HepG2 (cell line): ENCODE measurements around the gene C2orf81. TPM values are rescaled to one million over a fixed set of nuclear protein-coding genes. Genes with fewer than 3 reads are reported as not detected.

ENCODE experiments used
- ATRX ChIP-seq: sonication (generic); formaldehyde crosslinking; IDR thresholded peaks from 2 replicates; pipeline ENCODE4 v1.4.0; 2020; ENCODE audit warnings: missing genetic modification reagents, borderline replicate concordance
- CENPX ChIP-seq: sonication (generic); formaldehyde crosslinking; IDR thresholded peaks from 2 replicates; pipeline ENCODE4 v1.9.0; 2021; ENCODE audit warnings: mild to moderate bottlenecking, missing genetic modification reagents, moderate library complexity
- CREB3 ChIP-seq: sonication (generic); formaldehyde crosslinking; IDR thresholded peaks from 2 replicates; pipeline ENCODE4 v1.5.0; 2020; ENCODE audit warnings: missing genetic modification reagents
- EED ChIP-seq: sonication (generic); formaldehyde crosslinking; IDR thresholded peaks from 2 replicates; pipeline ENCODE4 v1.5.0; 2020; ENCODE audit warnings: mild to moderate bottlenecking, missing genetic modification reagents
- ESRRA ChIP-seq: sonication (generic); formaldehyde crosslinking; IDR thresholded peaks from 2 replicates; pipeline ENCODE4 v1.5.1; 2020; ENCODE audit warnings: mild to moderate bottlenecking, low read depth, missing genetic modification reagents
- FOXA1 ChIP-seq, 2 experiments: fragments of 450-650 bp in 1 of 2; sonication (generic) in 1 of 2; formaldehyde crosslinking in 1 of 2; IDR thresholded peaks; 2 replicates each; pipeline versions ENCODE4 v1.4.0 to v1.6.1; 2016 to 2020; ENCODE audit warnings: missing genetic modification reagents in 1 of 2
- GFI1 ChIP-seq: sonication (generic); formaldehyde crosslinking; IDR thresholded peaks from 2 replicates; pipeline ENCODE4 v1.5.0; 2020; ENCODE audit warnings: missing genetic modification reagents, mild to moderate bottlenecking, borderline replicate concordance
- GTF2F1 ChIP-seq: fragments of 150-350 bp; IDR thresholded peaks from 2 replicates; pipeline ENCODE4 v1.6.1; 2014; ENCODE audit warnings: low read length
- KLF6 ChIP-seq: IDR thresholded peaks from 2 replicates; pipeline ENCODE4 v1.8.0; 2016; ENCODE audit warnings: missing biosample characterization, missing genetic modification reagents
- NCOA1 ChIP-seq: sonication (generic); formaldehyde crosslinking; IDR thresholded peaks from 2 replicates; pipeline ENCODE4 v1.9.0; 2021; ENCODE audit warnings: missing genetic modification reagents
- NFKBIZ ChIP-seq: IDR thresholded peaks from 2 replicates; pipeline ENCODE4 v1.6.1; 2018; ENCODE audit warnings: missing genetic modification reagents, missing compliant biosample characterization
- POLR2A ChIP-seq, 2 experiments: IDR thresholded peaks; 2 replicates each; pipeline ENCODE4 v1.6.1; 2011; ENCODE audit warnings: low read depth in 2 of 2, low read length in 2 of 2, mild to moderate bottlenecking in 1 of 2, moderate library complexity in 1 of 2; ENCODE audit not compliant: insufficient read depth in 1 of 2
- RFXAP ChIP-seq: sonication (generic); formaldehyde crosslinking; IDR thresholded peaks from 2 replicates; pipeline ENCODE4 v1.4.0; 2020; ENCODE audit warnings: missing genetic modification reagents, borderline replicate concordance
- SMAD1 ChIP-seq: sonication (generic); formaldehyde crosslinking; IDR thresholded peaks from 2 replicates; pipeline ENCODE4 v1.4.0; 2020; ENCODE audit warnings: missing genetic modification reagents, low read depth, mild to moderate bottlenecking, borderline replicate concordance
- SMYD3 ChIP-seq: sonication (generic); formaldehyde crosslinking; IDR thresholded peaks from 2 replicates; pipeline ENCODE4 v1.8.1; 2023; ENCODE audit warnings: mild to moderate bottlenecking, missing genetic modification reagents
- TCF7 ChIP-seq: sonication (generic); IDR thresholded peaks from 2 replicates; pipeline ENCODE4 v1.6.1; 2016; ENCODE audit warnings: antibody characterized with exemption, low read depth
- TFAP4 ChIP-seq: sonication (generic); IDR thresholded peaks from 2 replicates; pipeline ENCODE4 v1.6.1; 2016; ENCODE audit warnings: low read depth, borderline replicate concordance
- TRAFD1 ChIP-seq: sonication (generic); formaldehyde crosslinking; IDR thresholded peaks from 2 replicates; pipeline ENCODE4 v1.5.1; 2020; ENCODE audit warnings: missing genetic modification reagents, mild to moderate bottlenecking, borderline replicate concordance
- ZBTB21 ChIP-seq: sonication (generic); formaldehyde crosslinking; IDR thresholded peaks from 2 replicates; pipeline ENCODE4 v1.4.0; 2020; ENCODE audit warnings: missing genetic modification reagents
- ZBTB37 ChIP-seq: sonication (generic); formaldehyde crosslinking; IDR thresholded peaks from 2 replicates; pipeline ENCODE4 v1.4.0; 2020; ENCODE audit warnings: mild to moderate bottlenecking, missing genetic modification reagents
- ZBTB7B ChIP-seq: sonication (generic); formaldehyde crosslinking; IDR thresholded peaks from 2 replicates; pipeline ENCODE4 v1.4.0; 2020; ENCODE audit warnings: missing genetic modification reagents
- ZNF121 ChIP-seq: sonication (generic); formaldehyde crosslinking; IDR thresholded peaks from 2 replicates; pipeline ENCODE4 v1.5.0; 2020; ENCODE audit warnings: mild to moderate bottlenecking, missing genetic modification reagents
- ZNF20 ChIP-seq: sonication (generic); formaldehyde crosslinking; IDR thresholded peaks from 2 replicates; pipeline ENCODE4 v1.4.0; 2020; ENCODE audit warnings: mild to moderate bottlenecking, moderate library complexity, missing genetic modification reagents
- ZNF704 ChIP-seq: sonication (generic); formaldehyde crosslinking; IDR thresholded peaks from 2 replicates; pipeline ENCODE4 v1.8.1; 2023; ENCODE audit warnings: mild to moderate bottlenecking, inconsistent platforms, moderate library complexity, missing genetic modification reagents, borderline replicate concordance
- ZNF772 ChIP-seq: sonication (generic); formaldehyde crosslinking; IDR thresholded peaks from 2 replicates; pipeline ENCODE4 v1.5.0; 2020; ENCODE audit warnings: mild to moderate bottlenecking, missing genetic modification reagents
- ZNF780A ChIP-seq: sonication (generic); formaldehyde crosslinking; IDR thresholded peaks from 2 replicates; pipeline ENCODE4 v1.8.0; 2022; ENCODE audit warnings: mild to moderate bottlenecking, missing genetic modification reagents, moderate library complexity
- polyA plus RNA-seq, 8 experiments: library from polyadenylated mRNA; depleted of rRNA in 3 of 8; stranded (reverse) in 7 of 8; unstranded in 1 of 8; fragments of >200 nt; fragmentation: Illumina TruSeq in 4 of 8; extraction: Trizol in 4 of 8; gene quantifications; 2 replicates each; pipeline versions ENCODE4 v1.2.1 to v1.2.3, GENCODE V29; 2011 to 2016; ENCODE audit warnings: low read depth in 4 of 8, missing spikeins in 1 of 8, mixed read lengths in 1 of 8; ENCODE audit not compliant: insufficient read depth in 1 of 8
- total RNA-seq, 5 experiments: library from RNA; depleted of rRNA; stranded (reverse); fragments of >200 nt; fragmentation: Illumina TruSeq; extraction: Trizol; gene quantifications; 2 replicates each; pipeline ENCODE4 v1.2.3, GENCODE V29; 2016; ENCODE audit warnings: low read depth in 1 of 5

The C2orf81 gene
- total and polyA plus RNA-seq, 2 of the 13 experiments (the other 11 are each of a cell fraction or from before 2014, with no cell fraction given): 0.15 to 0.17 TPM

- TF ChIP-seq NCOA1 (0 out of 2 replicates have a peak, but pooled peaks have one; percentile 51), ZNF121 (CRISPR knock-in tag) (peak; percentile 39; the same call in 1 of the 2 replicates), RFXAP (CRISPR knock-in tag) (0 out of 2 replicates have a peak, but pooled peaks have one; percentile 18), TFAP4 (peak; percentile 91), ZBTB7B (CRISPR knock-in tag) (no peak), ATRX (CRISPR knock-in tag) (no peak), TRAFD1 (CRISPR knock-in tag) (0 out of 2 replicates have a peak, but pooled peaks have one; percentile 12), ZBTB37 (CRISPR knock-in tag) (peak; percentile 13; the same call in 1 of the 2 replicates), KLF6 (no peak), GTF2F1 (no peak), ZNF780A (no peak), ESRRA (CRISPR knock-in tag) (no peak), SMYD3 (CRISPR knock-in tag) (no peak), ZNF772 (CRISPR knock-in tag) (no peak), SMAD1 (no peak), CREB3 (no peak), NFKBIZ (CRISPR knock-in tag) (no peak), ZBTB21 (CRISPR knock-in tag) (no peak), ZNF704 (CRISPR knock-in tag) (no peak), ZNF20 (CRISPR knock-in tag) (no peak), EED (CRISPR knock-in tag) (0 out of 2 replicates have a peak, but pooled peaks have one; percentile 55), TCF7 (0 out of 2 replicates have a peak, but pooled peaks have one; percentile 26), POLR2A (IDR thresholded peaks at IDR 0.05; ENCODE audit: insufficient read depth in 1 of 2, low read depth in 2 of 2, low read length in 2 of 2) (peak in 1 of 2 experiments; percentile 7; a peak in 1 of 4 replicates), GFI1 (CRISPR knock-in tag) (no peak; the same call in 1 of the 2 replicates), FOXA1 (IDR thresholded peaks at IDR 0.05) (no peak), FOXA1 (CRISPR knock-in tag; IDR thresholded peaks at IDR 0.05) (no peak), CENPX (CRISPR knock-in tag) (no peak)
These were observed 18.5 kb upstream of the C2orf81 start (continued) for GRCh38 chr2:74439803-74440377.
